Uterus (tissue), 4 donors: ENCODE data around the gene TMEM187. TPM values are rescaled to one million over a fixed set of nuclear protein-coding genes. Genes with fewer than 3 reads are reported as not detected.

Source experiments
- DNase-seq, 2 donors: peaks; one replicate each; pipeline ENCODE4 v3.0.0-alpha.2; 2019 to 2020
- H3K27ac ChIP-seq, 2 donors: fragments of 200-600 bp; sonication (generic); 1 replicate in 1 of 2; 2 replicates in 1 of 2; pipeline ENCODE4 v1.5.1; 2016 to 2018
- H3K27me3 ChIP-seq, 2 donors: fragments of 200-600 bp; sonication (generic); one replicate each; pipeline ENCODE4 v1.5.1; 2018 to 2019; ENCODE audit warnings: control low read depth in 1 of 2
- H3K36me3 ChIP-seq, 2 donors: fragments of 200-600 bp; sonication (generic); one replicate each; pipeline ENCODE4 v1.5.1; 2019; ENCODE audit warnings: control low read depth in 1 of 2
- H3K4me1 ChIP-seq, 2 donors: fragments of 200-600 bp; sonication (generic); one replicate each; pipeline ENCODE4 v1.5.1; 2018 to 2019; ENCODE audit warnings: control low read depth in 1 of 2
- H3K4me3 ChIP-seq, 2 donors: fragments of 200-600 bp; sonication (generic); 1 replicate in 1 of 2; 2 replicates in 1 of 2; pipeline ENCODE4 v1.5.1; 2018 to 2019; ENCODE audit warnings: mild to moderate bottlenecking in 1 of 2
- H3K9me3 ChIP-seq, 2 donors: fragments of 200-600 bp; sonication (generic); one replicate each; pipeline ENCODE4 v1.5.1; 2019; ENCODE audit warnings: control low read depth in 1 of 2
- POLR2A ChIP-seq, 2 donors: fragments of 450-650 bp; IDR thresholded peaks; one replicate each; pipeline ENCODE4 v1.6.1; 2016; ENCODE audit warnings: antibody characterized with exemption in 2 of 2, mild to moderate bottlenecking in 1 of 2, moderate library complexity in 1 of 2
- intact Hi-C: fragments of 100-400 bp; cut with DNase I; formaldehyde crosslinking; loops from one replicate; pipeline ENCODE4 v1.15.1; 2023; ENCODE audit warnings: low total_unique reads
- total RNA-seq, 4 donors: library from RNA; depleted of rRNA in 3 of 4; stranded (reverse); fragments of >200 nt in 3 of 4; gene quantifications; one replicate each; pipeline versions ENCODE4 v1.1.0 to v1.2.4, GENCODE V29; 2014 to 2023
- TF ChIP-seq, protein P1 (sequence below), 4 experiments: fragments of 200-600 bp in 2 of 4; fragments of 450-650 bp in 2 of 4; sonication (generic) in 2 of 4; IDR thresholded peaks; one replicate each; pipeline ENCODE4 v1.5.1; 2016 to 2019; ENCODE audit warnings: antibody characterized with exemption in 4 of 4, mild to moderate bottlenecking in 2 of 4, moderate library complexity in 1 of 4
- donor health status: DM: yes; HTN: yes; CAD: no.

Gene TMEM187
- total RNA-seq, 4 donors from 2014 or later, result 2.5 to 9.6 (median 6.2) TPM; not detected in 1

GRCh38 chrX:153960077-153960476 lies 12.5 kb upstream of the TMEM187 start:
- intact Hi-C loops, result no loop called here

GRCh38 chrX:153960786-153961185 lies 11.8 kb upstream of the TMEM187 start:
- intact Hi-C loops, result no loop called here
- no peaks in the 10 kb centered on the region for H3K9me3 ChIP-seq
- H3K4me1 ChIP-seq, result no peaks in the 10 kb centered on the region
- no peaks in the 10 kb centered on the region for H3K27me3 ChIP-seq
- no peak for DNase-seq
- TF ChIP-seq POLR2A (IDR thresholded peaks at IDR 0.05), result no peak
- no peaks in the 10 kb centered on the region for H3K36me3 ChIP-seq
- no peak overlapping the region for H3K4me3 ChIP-seq
- no peak overlapping the region for H3K27ac ChIP-seq

More at GRCh38 chrX:153960077-153960476, 12.5 kb upstream of the TMEM187 start:
- TF ChIP-seq, protein P1, sequence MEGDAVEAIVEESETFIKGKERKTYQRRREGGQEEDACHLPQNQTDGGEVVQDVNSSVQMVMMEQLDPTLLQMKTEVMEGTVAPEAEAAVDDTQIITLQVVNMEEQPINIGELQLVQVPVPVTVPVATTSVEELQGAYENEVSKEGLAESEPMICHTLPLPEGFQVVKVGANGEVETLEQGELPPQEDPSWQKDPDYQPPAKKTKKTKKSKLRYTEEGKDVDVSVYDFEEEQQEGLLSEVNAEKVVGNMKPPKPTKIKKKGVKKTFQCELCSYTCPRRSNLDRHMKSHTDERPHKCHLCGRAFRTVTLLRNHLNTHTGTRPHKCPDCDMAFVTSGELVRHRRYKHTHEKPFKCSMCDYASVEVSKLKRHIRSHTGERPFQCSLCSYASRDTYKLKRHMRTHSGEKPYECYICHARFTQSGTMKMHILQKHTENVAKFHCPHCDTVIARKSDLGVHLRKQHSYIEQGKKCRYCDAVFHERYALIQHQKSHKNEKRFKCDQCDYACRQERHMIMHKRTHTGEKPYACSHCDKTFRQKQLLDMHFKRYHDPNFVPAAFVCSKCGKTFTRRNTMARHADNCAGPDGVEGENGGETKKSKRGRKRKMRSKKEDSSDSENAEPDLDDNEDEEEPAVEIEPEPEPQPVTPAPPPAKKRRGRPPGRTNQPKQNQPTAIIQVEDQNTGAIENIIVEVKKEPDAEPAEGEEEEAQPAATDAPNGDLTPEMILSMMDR (IDR thresholded peaks at IDR 0.05), result no peak
- TF ChIP-seq POLR2A (IDR thresholded peaks at IDR 0.05), result no peak
- H3K9me3 ChIP-seq, result no peaks in the 10 kb centered on the region
- no peaks in the 10 kb centered on the region for H3K27me3 ChIP-seq
- H3K27ac ChIP-seq, result no peak overlapping the region
- no peaks in the 10 kb centered on the region for H3K4me1 ChIP-seq
- no peak for DNase-seq
- H3K4me3 ChIP-seq, result no peak overlapping the region
- no peaks in the 10 kb centered on the region for H3K36me3 ChIP-seq

GRCh38 chrX:153961292-153961691 lies 11.3 kb upstream of the TMEM187 start:
- Histone ChIP-seq H3K27me3 (no peaks in the 10 kb centered on the region), H3K4me1 (no peaks in the 10 kb centered on the region), H3K9me3 (no peaks in the 10 kb centered on the region), H3K27ac (no peak overlapping the region), H3K4me3 (no peak overlapping the region), H3K36me3 (no peaks in the 10 kb centered on the region)
- intact Hi-C loops, result no loop called here
- TF ChIP-seq, protein P1 (IDR thresholded peaks at IDR 0.05), result no peak
- no peak for TF ChIP-seq POLR2A (IDR thresholded peaks at IDR 0.05)
- no peak for DNase-seq

GRCh38 chrX:153963546-153963945 lies 9.0 kb upstream of the TMEM187 start:
- Histone ChIP-seq H3K27ac (no peak overlapping the region), H3K9me3 (no peaks in the 10 kb centered on the region), H3K4me1 (no peaks in the 10 kb centered on the region), H3K36me3 (no peaks in the 10 kb centered on the region), H3K27me3 (no peaks in the 10 kb centered on the region), H3K4me3 (no peak overlapping the region)
- TF ChIP-seq POLR2A (IDR thresholded peaks at IDR 0.05), result no peak
- TF ChIP-seq, protein P1 (IDR thresholded peaks at IDR 0.05), result no peak
- no peak for DNase-seq
- intact Hi-C loops, result no loop called here

- TF ChIP-seq POLR2A (IDR thresholded peaks at IDR 0.05), result no peak
- TF ChIP-seq, protein P1 (IDR thresholded peaks at IDR 0.05), result no peak
- Histone ChIP-seq H3K27me3 (no peaks in the 10 kb centered on the region), H3K36me3 (no peaks in the 10 kb centered on the region), H3K9me3 (no peaks in the 10 kb centered on the region), H3K4me1 (no peaks in the 10 kb centered on the region), H3K4me3 (no peak overlapping the region), H3K27ac (no peak overlapping the region)
- DNase-seq, result no peak
- intact Hi-C loops, result no loop called here
These were observed 8.4 kb upstream of the TMEM187 start for GRCh38 chrX:153964105-153964504.

GRCh38 chrX:153965406-153965805 lies 7.1 kb upstream of the TMEM187 start:
- DNase-seq, result no peak
- no peak for TF ChIP-seq POLR2A (IDR thresholded peaks at IDR 0.05)
- TF ChIP-seq, protein P1 (IDR thresholded peaks at IDR 0.05), result no peak
- no peak overlapping the region for H3K27ac ChIP-seq

More at GRCh38 chrX:153965406-153965805, 7.1 kb upstream of the TMEM187 start:
- Histone ChIP-seq H3K4me1 (no peaks in the 10 kb centered on the region), H3K9me3 (no peaks in the 10 kb centered on the region), H3K36me3 (no peaks in the 10 kb centered on the region), H3K4me3 (no peak overlapping the region), H3K27me3 (no peaks in the 10 kb centered on the region)
- intact Hi-C loops, result no loop called here
